ENCODE results near the gene KCNK16. TPM values are rescaled to one million over a fixed set of nuclear protein-coding genes. Genes with fewer than 3 reads are reported as not detected.
A peak's percentile ranks its signal among the peaks of the same experiment; 100 is the strongest.

The KCNK16 gene
- total RNA-seq, 1 experiment from 2014 or later, result not detected

DNA sequence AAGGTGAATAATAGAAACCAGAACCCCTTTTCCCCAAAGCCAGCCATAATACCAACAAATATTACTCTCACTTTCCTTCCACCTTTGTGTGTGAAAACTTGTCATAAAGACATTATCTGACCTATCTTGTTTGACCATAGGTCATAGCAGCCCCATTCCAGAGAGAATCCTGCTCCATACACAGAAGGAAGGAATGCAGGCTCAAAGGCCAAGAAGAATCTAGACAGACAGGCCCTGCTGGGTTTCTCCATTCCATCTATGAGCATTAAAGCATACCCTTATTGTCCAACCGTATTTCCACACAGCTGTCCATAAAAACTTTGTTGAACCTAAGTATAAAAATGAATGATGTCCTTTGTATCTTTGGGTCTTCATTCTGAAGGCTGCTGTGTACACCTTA is 52.5 kb downstream of the KCNK16 start:
- peak; percentile 65 to 93 for DNase-seq
- H3K27ac ChIP-seq, result peak overlapping the region; percentile 77
- no peaks in the 10 kb centered on the region for H3K9me2 ChIP-seq (ENCODE audit: insufficient read depth)
- intact Hi-C loops (cut with micrococcal nuclease; ENCODE audit: unreplicated experiment), result loop anchor here (5.0 kb wide), 1 partner anchor 43 kb away; the partner anchor contains the start of gene KCNK5
- H3K9me3 ChIP-seq (ENCODE audit: insufficient read depth, low read depth), result no peaks in the 10 kb centered on the region
- no peaks in the 10 kb centered on the region for H3K27me3 ChIP-seq (ENCODE audit: insufficient read depth, low read depth)
- peaks cover 56% of the 10 kb centered on the region for H3K4me1 ChIP-seq (replicated peaks; ENCODE audit: insufficient read depth)
- H3K4me2 ChIP-seq, result peak overlapping the region; percentile 66
- no peak overlapping the region for H3K4me3 ChIP-seq
- H3F3A ChIP-seq (ENCODE audit: insufficient read depth, low read depth), result peaks cover 11% of the 10 kb centered on the region; the same call in 1 of the 2 replicates
- ChIA-PET POLR2A (ENCODE audit: unreplicated experiment) (no interaction called here), CTCF (interaction anchor here (1.2 kb wide), 1 partner anchor 70 kb away, joined by 4 read pairs; no protein-coding TSS in a partner anchor)
- no peaks in the 10 kb centered on the region for H3K36me3 ChIP-seq (ENCODE audit: low read depth)
- 0 out of 2 replicates have a peak overlapping the region, but pooled peaks have one; percentile 46 for H2AFZ ChIP-seq
- BruUV-seq (replicated peaks), result no TSS peak
- no peaks in the 10 kb centered on the region for H3K79me2 ChIP-seq (ENCODE audit: low read depth)
- no peaks in the 10 kb centered on the region for H4K20me1 ChIP-seq (ENCODE audit: insufficient read depth)
- no peak for TF ChIP-seq EZH2 (IDR thresholded peaks at IDR 0.05; ENCODE audit: low read depth)
- TF ChIP-seq, protein P1, sequence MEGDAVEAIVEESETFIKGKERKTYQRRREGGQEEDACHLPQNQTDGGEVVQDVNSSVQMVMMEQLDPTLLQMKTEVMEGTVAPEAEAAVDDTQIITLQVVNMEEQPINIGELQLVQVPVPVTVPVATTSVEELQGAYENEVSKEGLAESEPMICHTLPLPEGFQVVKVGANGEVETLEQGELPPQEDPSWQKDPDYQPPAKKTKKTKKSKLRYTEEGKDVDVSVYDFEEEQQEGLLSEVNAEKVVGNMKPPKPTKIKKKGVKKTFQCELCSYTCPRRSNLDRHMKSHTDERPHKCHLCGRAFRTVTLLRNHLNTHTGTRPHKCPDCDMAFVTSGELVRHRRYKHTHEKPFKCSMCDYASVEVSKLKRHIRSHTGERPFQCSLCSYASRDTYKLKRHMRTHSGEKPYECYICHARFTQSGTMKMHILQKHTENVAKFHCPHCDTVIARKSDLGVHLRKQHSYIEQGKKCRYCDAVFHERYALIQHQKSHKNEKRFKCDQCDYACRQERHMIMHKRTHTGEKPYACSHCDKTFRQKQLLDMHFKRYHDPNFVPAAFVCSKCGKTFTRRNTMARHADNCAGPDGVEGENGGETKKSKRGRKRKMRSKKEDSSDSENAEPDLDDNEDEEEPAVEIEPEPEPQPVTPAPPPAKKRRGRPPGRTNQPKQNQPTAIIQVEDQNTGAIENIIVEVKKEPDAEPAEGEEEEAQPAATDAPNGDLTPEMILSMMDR (conservative IDR thresholded peaks at IDR 0.05), result no peak

DNA sequence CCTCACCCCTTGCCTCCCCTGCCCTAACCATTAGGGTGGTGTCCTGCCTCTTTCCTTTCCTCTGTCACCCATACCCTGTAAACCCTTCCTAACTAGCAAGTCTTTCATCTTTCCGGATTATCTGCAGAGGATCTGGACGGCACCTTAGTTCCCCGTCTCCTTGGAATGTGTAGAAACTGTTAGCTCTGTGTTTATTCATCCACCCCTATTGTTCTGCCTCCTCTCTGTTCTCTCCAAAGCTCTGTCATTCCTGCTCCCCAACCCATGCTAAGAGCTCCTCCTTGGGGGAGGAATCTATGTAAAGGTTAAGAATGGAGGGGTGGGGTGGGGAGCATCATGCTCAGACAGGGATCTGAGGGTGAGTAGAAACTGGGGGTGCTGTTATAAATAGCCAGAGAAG is 53.8 kb downstream of the KCNK16 start:
- peaks cover 16% of the 10 kb centered on the region; the same call in 1 of the 2 replicates for H3F3A ChIP-seq (ENCODE audit: insufficient read depth, low read depth)
- no peaks in the 10 kb centered on the region for H3K9me3 ChIP-seq (ENCODE audit: insufficient read depth, low read depth)
- peak overlapping the region; percentile 77; the same call in 1 of the 2 replicates for H3K27ac ChIP-seq
- H3K9me2 ChIP-seq (ENCODE audit: insufficient read depth), result no peaks in the 10 kb centered on the region
- TF ChIP-seq EZH2 (IDR thresholded peaks at IDR 0.05; ENCODE audit: low read depth), result no peak
- TF ChIP-seq, protein P1 (conservative IDR thresholded peaks at IDR 0.05), result no peak
- BruUV-seq (replicated peaks), result no TSS peak
- intact Hi-C loops (cut with micrococcal nuclease; ENCODE audit: unreplicated experiment), result loop anchor here (5.0 kb wide), 1 partner anchor 41 kb away; the partner anchor contains the start of gene KCNK5
- H3K79me2 ChIP-seq (ENCODE audit: low read depth), result no peaks in the 10 kb centered on the region
- POLR2A ChIA-PET (ENCODE audit: unreplicated experiment), result no interaction called here
- no peak overlapping the region for H3K4me3 ChIP-seq
- H3K4me1 ChIP-seq (replicated peaks; ENCODE audit: insufficient read depth), result peaks cover 54% of the 10 kb centered on the region
- H2AFZ ChIP-seq, result no peak overlapping the region
- CTCF ChIA-PET, result interaction anchor here (0.5 to 1.2 kb wide), 5 partner anchors 12 to 223 kb away, joined by 3 to 6 read pairs (median 3); no protein-coding TSS in a partner anchor
- no peaks in the 10 kb centered on the region for H4K20me1 ChIP-seq (ENCODE audit: insufficient read depth)
- H3K36me3 ChIP-seq (ENCODE audit: low read depth), result no peaks in the 10 kb centered on the region
- no peaks in the 10 kb centered on the region for H3K27me3 ChIP-seq (ENCODE audit: insufficient read depth, low read depth)
- H3K4me2 ChIP-seq, result no peak overlapping the region
- DNase-seq, result no peak

DNA sequence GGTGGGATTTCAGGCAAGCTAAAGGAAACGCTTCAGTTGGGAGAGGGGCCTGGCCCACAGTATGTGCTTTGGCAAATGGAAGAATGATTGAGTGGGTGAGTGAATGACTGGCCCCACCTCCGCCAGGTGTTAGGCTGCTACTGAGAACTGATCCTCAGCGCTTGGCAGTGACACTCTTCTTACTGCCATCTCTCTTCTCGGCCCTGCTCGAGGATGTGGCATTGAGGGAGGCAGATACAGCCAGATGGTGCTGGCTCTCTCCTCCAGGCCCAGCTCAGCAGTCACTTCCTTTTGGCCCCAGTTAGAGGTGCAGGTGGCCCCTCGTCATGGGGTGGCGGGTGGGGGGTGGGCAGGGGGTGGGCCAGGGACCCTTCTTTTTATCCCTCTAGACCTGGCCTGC is 54.3 kb downstream of the KCNK16 start:
- DNase-seq, result no peak
- ChIA-PET POLR2A (ENCODE audit: unreplicated experiment) (no interaction called here), CTCF (interaction anchor here (0.5 to 0.7 kb wide), 4 partner anchors 12 to 223 kb away, joined by 3 to 6 read pairs (median 3); no protein-coding TSS in a partner anchor)
- no peak overlapping the region for H3K4me3 ChIP-seq
- no TSS peak for BruUV-seq (replicated peaks)
- H3K27me3 ChIP-seq (ENCODE audit: insufficient read depth, low read depth), result no peaks in the 10 kb centered on the region
- no peak overlapping the region for H2AFZ ChIP-seq
- H3K9me3 ChIP-seq (ENCODE audit: insufficient read depth, low read depth), result no peaks in the 10 kb centered on the region
- H3K36me3 ChIP-seq (ENCODE audit: low read depth), result no peaks in the 10 kb centered on the region
- peaks cover 21% of the 10 kb centered on the region; the same call in 1 of the 2 replicates for H3F3A ChIP-seq (ENCODE audit: insufficient read depth, low read depth)
- H3K4me2 ChIP-seq, result no peak overlapping the region
- intact Hi-C loops (cut with micrococcal nuclease; ENCODE audit: unreplicated experiment), result loop anchor here (5.0 kb wide), 1 partner anchor 41 kb away; the partner anchor contains the start of gene KCNK5
- no peaks in the 10 kb centered on the region for H3K79me2 ChIP-seq (ENCODE audit: low read depth)
- H3K9me2 ChIP-seq (ENCODE audit: insufficient read depth), result no peaks in the 10 kb centered on the region
- TF ChIP-seq EZH2 (IDR thresholded peaks at IDR 0.05; ENCODE audit: low read depth), result no peak
- TF ChIP-seq, protein P1 (conservative IDR thresholded peaks at IDR 0.05), result no peak
- no peaks in the 10 kb centered on the region for H4K20me1 ChIP-seq (ENCODE audit: insufficient read depth)
- no peak overlapping the region for H3K27ac ChIP-seq
- H3K4me1 ChIP-seq (replicated peaks; ENCODE audit: insufficient read depth), result peaks cover 54% of the 10 kb centered on the region

Data from PC-9 (cell line).